GM12864 (cell line): ENCODE results near the gene PKHD1.
A peak's percentile ranks its signal among the peaks of the same experiment; 100 is the strongest.

ENCODE experiments used
- DNase-seq: peaks from one replicate; pipeline ENCODE4 v3.0.0-alpha.2; 2011; ENCODE audit warnings: low read depth
- H3K4me3 ChIP-seq: 2 replicates; pipeline ENCODE4 v1.5.1; 2011; ENCODE audit warnings: mild to moderate bottlenecking, low read depth, low read length, control low read depth
- CTCF ChIP-seq: IDR thresholded peaks from 2 replicates; pipeline ENCODE4 v1.5.1; 2011; ENCODE audit warnings: low read depth, mild to moderate bottlenecking, moderate library complexity, low read length, control low read depth, inconsistent platforms; ENCODE audit errors: missing control alignments

The PKHD1 gene

GRCh38 chr6:52050051-52050405, 37.4 kb downstream of the PKHD1 start:
- H3K4me3 ChIP-seq = no peak overlapping the region
- no peak for DNase-seq
- TF ChIP-seq CTCF = no peak

- no peak overlapping the region for H3K4me3 ChIP-seq
- TF ChIP-seq CTCF = peak; percentile 61
- DNase-seq = peak; percentile 21
Observed at GRCh38 chr6:52049252-52050050, 38.0 kb downstream of the PKHD1 start.

- no peak overlapping the region for H3K4me3 ChIP-seq
- DNase-seq = no peak
- no peak for TF ChIP-seq CTCF
Observed at GRCh38 chr6:52046456-52046855, 41.0 kb downstream of the PKHD1 start.

- DNase-seq = no peak
- no peak for TF ChIP-seq CTCF
- H3K4me3 ChIP-seq = no peak overlapping the region
Observed at GRCh38 chr6:52045481-52045880, 41.9 kb downstream of the PKHD1 start.

GRCh38 chr6:52045033-52045432, 42.4 kb downstream of the PKHD1 start:
- TF ChIP-seq CTCF = no peak
- no peak for DNase-seq
- H3K4me3 ChIP-seq = no peak overlapping the region

- DNase-seq = no peak
- no peak for TF ChIP-seq CTCF
- H3K4me3 ChIP-seq = no peak overlapping the region
Observed at GRCh38 chr6:52042141-52042885, 45.1 kb downstream of the PKHD1 start.
